HG03457 (cell line): ENCODE measurements around the gene PPP1R27.

ENCODE experiments used
- ATAC-seq: cut with Tn5 transposase; IDR thresholded peaks from one replicate; pipeline ENCODE4 v1.9.1; 2021; ENCODE audit warnings: moderate number of reproducible peaks; ENCODE audit not compliant: unreplicated experiment

PPP1R27 gene

GRCh38 chr17:81834831-81835267, at the start of gene PPP1R27:
Gene PPP1R27, minus strand, starts transcription at chr17:81835050. Its CDS starts 97 bp downstream, at chr17:81834953.
- no peak for ATAC-seq

GRCh38 chr17:81884520-81884919, 49.7 kb upstream of the PPP1R27 start:
- no peak for ATAC-seq

GRCh38 chr17:81879121-81879520, 44.3 kb upstream of the PPP1R27 start:
- no peak for ATAC-seq

- ATAC-seq, result no peak
These were observed 43.4 kb upstream of the PPP1R27 start for GRCh38 chr17:81878294-81878693.

- no peak for ATAC-seq
These were observed 42.7 kb upstream of the PPP1R27 start for GRCh38 chr17:81877569-81877968.

GRCh38 chr17:81871387-81872230, 36.8 kb upstream of the PPP1R27 start:
- ATAC-seq, result peak; percentile 32

- peak; percentile 7 for ATAC-seq
These were observed 36.1 kb upstream of the PPP1R27 start, which contains the start of gene ARHGDIA for GRCh38 chr17:81870981-81871386. Gene ARHGDIA, minus strand, starts transcription at chr17:81871337. Its CDS starts 1,407 bp downstream, at chr17:81869930.

- ATAC-seq, result peak; percentile 14
These were observed 35.5 kb upstream of the PPP1R27 start for GRCh38 chr17:81870131-81870980.

GRCh38 chr17:81869221-81870130, 34.6 kb upstream of the PPP1R27 start:
- ATAC-seq, result no peak

GRCh38 chr17:81868674-81869220, 33.9 kb upstream of the PPP1R27 start:
- no peak for ATAC-seq

- no peak for ATAC-seq
These were observed 33.3 kb upstream of the PPP1R27 start for GRCh38 chr17:81867991-81868673.

GRCh38 chr17:81867170-81867990, 32.5 kb upstream of the PPP1R27 start:
- ATAC-seq, result no peak

GRCh38 chr17:81866440-81867169, 31.8 kb upstream of the PPP1R27 start:
- no peak for ATAC-seq

- ATAC-seq, result no peak
These were observed 31.0 kb upstream of the PPP1R27 start for GRCh38 chr17:81865733-81866439.

GRCh38 chr17:81865358-81865732, 30.5 kb upstream of the PPP1R27 start:
- no peak for ATAC-seq

GRCh38 chr17:81863833-81864768, 29.3 kb upstream of the PPP1R27 start:
- no peak for ATAC-seq
